Endothelial cell of umbilical vein (primary cell): ENCODE data around the gene SCAMP2.

Experiments used
- EZH2 ChIP-seq: IDR thresholded peaks from 2 replicates; pipeline ENCODE4 v1.6.1; 2012; ENCODE audit warnings: borderline replicate concordance, low read depth, mild to moderate bottlenecking, moderate library complexity, low read length, inconsistent platforms; ENCODE audit not compliant: severe bottlenecking
- POLR2AphosphoS5 ChIP-seq: IDR thresholded peaks from 2 replicates; pipeline ENCODE4 v1.6.1; 2012; ENCODE audit warnings: low read depth, mild to moderate bottlenecking, control low read depth, low read length, moderate library complexity; ENCODE audit not compliant: insufficient read depth

- no peak for TF ChIP-seq EZH2
- TF ChIP-seq POLR2AphosphoS5, result no peak
Measured at GRCh38 chr15:74850393-74850792, 22.8 kb downstream of the SCAMP2 start.
